COR-L47 (cell line): ENCODE data around the gene C20orf144.

Experiments used
- DNase-seq: peaks from one replicate; lab custom pipeline; 2025; lab: John Stamatoyannopoulos, UW

Gene C20orf144

GRCh38 chr20:33666293-33667244, 4.4 kb downstream of the C20orf144 start, which contains the start of gene ACTL10:
ACTL10 (plus strand) TSS chr20:33666943; CDS start chr20:33667498, 555 bp downstream.
- DNase-seq: peak; percentile 81

GRCh38 chr20:33667245-33667675, 5.1 kb downstream of the C20orf144 start:
- DNase-seq: no peak

GRCh38 chr20:33667676-33668465, 5.7 kb downstream of the C20orf144 start:
- DNase-seq: peak; percentile 55

- DNase-seq: no peak
These were observed 6.5 kb downstream of the C20orf144 start for GRCh38 chr20:33668466-33669155.

- no peak for DNase-seq
These were observed 7.1 kb downstream of the C20orf144 start for GRCh38 chr20:33669224-33669623.

- no peak for DNase-seq
These were observed 7.9 kb downstream of the C20orf144 start for GRCh38 chr20:33669873-33670640.

GRCh38 chr20:33670715-33671499, 8.8 kb downstream of the C20orf144 start:
- DNase-seq: no peak

GRCh38 chr20:33671573-33672288, 9.6 kb downstream of the C20orf144 start:
- DNase-seq: no peak

- peak; percentile 87 for DNase-seq
These were observed 10.4 kb downstream of the C20orf144 start for GRCh38 chr20:33672426-33673113.

GRCh38 chr20:33673114-33673409, 10.9 kb downstream of the C20orf144 start:
- no peak for DNase-seq

GRCh38 chr20:33673410-33674293, 11.5 kb downstream of the C20orf144 start:
- no peak for DNase-seq

- DNase-seq: peak; percentile 54
These were observed 12.4 kb downstream of the C20orf144 start, which contains the start of gene NECAB3 for GRCh38 chr20:33674294-33675135. NECAB3 (minus strand) TSS chr20:33674428; CDS start chr20:33674352, 76 bp downstream.

GRCh38 chr20:33675136-33675959, 13.2 kb downstream of the C20orf144 start:
- no peak for DNase-seq

- DNase-seq: no peak
These were observed 14.0 kb downstream of the C20orf144 start for GRCh38 chr20:33676121-33676520.

GRCh38 chr20:33676652-33677645, 14.8 kb downstream of the C20orf144 start:
- DNase-seq: no peak
